K562 (cell line): ENCODE data around the gene HARS2. TPM values are rescaled to one million over a fixed set of nuclear protein-coding genes. Genes with fewer than 3 reads are reported as not detected.

Source experiments
- BRD9 ChIP-seq: fragments of 450-650 bp; IDR thresholded peaks from 2 replicates; pipeline ENCODE4 v1.6.1; 2018; ENCODE audit warnings: low read depth; ENCODE audit not compliant: partially characterized antibody
- BRF1 ChIP-seq: IDR thresholded peaks from 3 replicates; pipeline ENCODE4 v1.6.1; 2011; ENCODE audit warnings: borderline replicate concordance, mild to moderate bottlenecking; ENCODE audit not compliant: insufficient read length; ENCODE audit errors: extremely low read depth
- C11orf30 ChIP-seq: fragments of 450-650 bp; IDR thresholded peaks from 2 replicates; pipeline ENCODE4 v1.6.1; 2016; ENCODE audit warnings: low read depth, mild to moderate bottlenecking
- CHD2 ChIP-seq: IDR thresholded peaks from 2 replicates; pipeline ENCODE4 v1.6.1; 2011; ENCODE audit warnings: low read depth, low read length
- FOXJ3 ChIP-seq: sonication (generic); formaldehyde crosslinking; IDR thresholded peaks from 2 replicates; pipeline ENCODE4 v1.4.0; 2020; ENCODE audit warnings: mild to moderate bottlenecking, missing genetic modification reagents
- GTF2B ChIP-seq: IDR thresholded peaks from 2 replicates; pipeline ENCODE4 v1.6.1; 2011; ENCODE audit not compliant: insufficient read length; ENCODE audit errors: extremely low read depth
- HDAC3 ChIP-seq: fragments of 450-650 bp; IDR thresholded peaks from 2 replicates; pipeline ENCODE4 v1.6.1; 2018; ENCODE audit warnings: borderline replicate concordance, mild to moderate bottlenecking, moderate library complexity; ENCODE audit not compliant: partially characterized antibody
- ILK ChIP-seq: fragments of 450-650 bp; IDR thresholded peaks from 2 replicates; pipeline ENCODE4 v1.6.1; 2016; ENCODE audit warnings: missing genetic modification characterization, low read depth, mild to moderate bottlenecking, missing compliant biosample characterization, moderate library complexity, borderline replicate concordance
- KDM5B ChIP-seq: fragments of 200-600 bp; sonication (generic); IDR thresholded peaks from 2 replicates; pipeline ENCODE4 v1.6.1; 2012; ENCODE audit warnings: low read depth, mild to moderate bottlenecking, moderate library complexity, low read length, control low read depth, inconsistent platforms; ENCODE audit not compliant: insufficient replicate concordance
- MAFF ChIP-seq: IDR thresholded peaks from 2 replicates; pipeline ENCODE4 v1.6.1; 2012; ENCODE audit warnings: low read length, improper control_type of control experiment
- NFE2L1 ChIP-seq: fragments of 450-650 bp; IDR thresholded peaks from 2 replicates; pipeline ENCODE4 v1.6.1; 2016; ENCODE audit warnings: missing genetic modification characterization, low read depth, mild to moderate bottlenecking, missing compliant biosample characterization, moderate library complexity, borderline replicate concordance
- NFYB ChIP-seq: IDR thresholded peaks from 2 replicates; pipeline ENCODE4 v1.6.1; 2011; ENCODE audit warnings: mild to moderate bottlenecking, moderate library complexity; ENCODE audit not compliant: insufficient read length; ENCODE audit errors: extremely low read depth
- NR1H2 ChIP-seq: sonication (generic); formaldehyde crosslinking; IDR thresholded peaks from 2 replicates; pipeline ENCODE4 v1.4.0; 2020; ENCODE audit warnings: mild to moderate bottlenecking, missing genetic modification reagents
- RB1 ChIP-seq: fragments of 450-650 bp; IDR thresholded peaks from 2 replicates; pipeline ENCODE4 v1.6.1; 2017; ENCODE audit warnings: low read depth, mild to moderate bottlenecking
- RBM15 ChIP-seq: fragments of 200-400 bp; formaldehyde crosslinking; IDR thresholded peaks from 2 replicates; pipeline ENCODE4 v1.6.1; 2018; ENCODE audit warnings: mild to moderate bottlenecking, low read length, moderate library complexity; ENCODE audit not compliant: insufficient read depth
- TAF9B ChIP-seq: fragments of 450-650 bp; IDR thresholded peaks from 2 replicates; pipeline ENCODE4 v1.6.1; 2018; ENCODE audit warnings: mild to moderate bottlenecking; ENCODE audit not compliant: partially characterized antibody
- TGIF2 ChIP-seq: sonication (generic); formaldehyde crosslinking; IDR thresholded peaks from 2 replicates; pipeline ENCODE4 v1.8.1; 2022; ENCODE audit warnings: mild to moderate bottlenecking, missing genetic modification reagents, moderate library complexity
- THRA ChIP-seq: fragments of 450-650 bp; IDR thresholded peaks from 2 replicates; pipeline ENCODE4 v1.6.1; 2017; ENCODE audit warnings: mild to moderate bottlenecking, moderate library complexity
- YBX1 ChIP-seq: fragments of 450-650 bp; IDR thresholded peaks from 2 replicates; pipeline ENCODE4 v1.7.1; 2016; ENCODE audit warnings: mild to moderate bottlenecking
- ZBTB2 ChIP-seq: fragments of 450-650 bp; IDR thresholded peaks from 2 replicates; pipeline ENCODE4 v1.6.1; 2016; ENCODE audit warnings: antibody characterized with exemption
- ZNF232 ChIP-seq: sonication (generic); formaldehyde crosslinking; IDR thresholded peaks from 2 replicates; pipeline ENCODE4 v1.8.0; 2022; ENCODE audit warnings: mild to moderate bottlenecking, missing genetic modification reagents
- ZNF512 ChIP-seq: IDR thresholded peaks from 2 replicates; pipeline ENCODE4 v1.6.1; 2016; ENCODE audit warnings: missing genetic modification characterization, missing compliant biosample characterization
- ZNF696 ChIP-seq: fragments of 250-450 bp; sonication (Bioruptor Pico); conservative IDR thresholded peaks from 2 replicates; pipeline ENCODE4 v1.4.0; 2020; ENCODE audit warnings: mild to moderate bottlenecking, moderate library complexity
- ZNF79 ChIP-seq: fragments of 250-450 bp; sonication (Bioruptor Pico); IDR thresholded peaks from 2 replicates; pipeline ENCODE4 v1.4.0; 2020; ENCODE audit warnings: low read depth, mild to moderate bottlenecking, moderate library complexity
- polyA plus RNA-seq, 8 experiments: library from polyadenylated mRNA; depleted of rRNA in 4 of 8; stranded (reverse) in 5 of 8; unstranded in 3 of 8; fragments of >200 nt; fragmentation: Nextera tagmentation in 2 of 8; fragmentation: Illumina TruSeq in 1 of 8; extraction: Ambion mirVana in 2 of 8; extraction: Trizol in 1 of 8; gene quantifications; 2 replicates each; pipeline versions ENCODE4 v1.2.1 to v1.2.3, GENCODE V29; 2011 to 2014; ENCODE audit warnings: inconsistent platforms in 1 of 8, missing spikeins in 1 of 8
- total RNA-seq, 7 experiments: library from RNA; depleted of rRNA in 6 of 7; stranded (reverse); fragments of >200 nt in 6 of 7; fragmentation: Illumina TruSeq in 2 of 7; extraction: Trizol in 2 of 7; gene quantifications; 2 replicates each; pipeline versions ENCODE4 v1.2.1 to v1.2.3, GENCODE V29; 2011 to 2021; ENCODE audit warnings: low replicate concordance in 1 of 7

Gene HARS2
- total and polyA plus RNA-seq, 9 of the 15 experiments (the other 6 are each of a cell fraction or from before 2014, with no cell fraction given), result 8.5 to 41.6 (median 27.1) TPM

GRCh38 chr5:140664359-140665119 is 26.7 kb upstream of the HARS2 start, which contains the start of gene WDR55 (continued):
- no peak for TF ChIP-seq NFYB
- TF ChIP-seq HDAC3, result peak; percentile 62
- TF ChIP-seq BRD9, result no peak
- no peak for TF ChIP-seq YBX1
- peak; percentile 64; the same call in 1 of the 2 replicates for TF ChIP-seq CHD2
- no peak for TF ChIP-seq GTF2B
- peak; percentile 16; the same call in 1 of the 2 replicates for TF ChIP-seq ZBTB2
- no peak for TF ChIP-seq MAFF
- no peak for TF ChIP-seq RBM15
- no peak for TF ChIP-seq FOXJ3 (CRISPR knock-in tag)
- no peak for TF ChIP-seq ILK
- peak; percentile 94 for TF ChIP-seq KDM5B
- TF ChIP-seq ZNF512 (tag), result no peak
- TF ChIP-seq THRA, result peak; percentile 99
- TF ChIP-seq TGIF2, result no peak; the same call in 1 of the 2 replicates
- TF ChIP-seq ZNF696 (CRISPR knock-in tag), result no peak
- 0 out of 2 replicates have a peak, but pooled peaks have one; percentile 77 for TF ChIP-seq NR1H2 (CRISPR knock-in tag)
- TF ChIP-seq TAF9B, result peak; percentile 72
- TF ChIP-seq ZNF79 (CRISPR knock-in tag), result no peak
- TF ChIP-seq C11orf30, result peak; percentile 53; the same call in 1 of the 2 replicates
- no peak for TF ChIP-seq RB1
- TF ChIP-seq ZNF232 (CRISPR knock-in tag), result no peak
- TF ChIP-seq NFE2L1 (tag), result no peak
- TF ChIP-seq BRF1, result no peak
